Neuronal stem cell (in vitro differentiated cells): Measurements from ENCODE around the gene ZNF428.

Experiments
- DNase-seq: peaks from one replicate; pipeline ENCODE4 v3.0.0-alpha.2; 2013; ENCODE audit warnings: low spot score
- H2AFZ ChIP-seq: one replicate; pipeline ENCODE4 v1.6.1; 2013; ENCODE audit warnings: mild to moderate bottlenecking, low read length, inconsistent platforms
- H2AK5ac ChIP-seq: 2 replicates; pipeline ENCODE4 v1.6.1; 2013; ENCODE audit warnings: low read depth, mild to moderate bottlenecking, inconsistent platforms, low read length, moderate library complexity, mixed read lengths
- H2BK120ac ChIP-seq: 2 replicates; pipeline ENCODE4 v1.6.1; 2013; ENCODE audit warnings: low read depth, mild to moderate bottlenecking, inconsistent platforms, low read length, moderate library complexity, mixed read lengths
- H2BK12ac ChIP-seq: one replicate; pipeline ENCODE4 v1.6.1; 2013; ENCODE audit warnings: low read length, inconsistent platforms
- H2BK15ac ChIP-seq: 2 replicates; pipeline ENCODE4 v1.6.1; 2013; ENCODE audit warnings: mild to moderate bottlenecking, low read length, inconsistent platforms, mixed read lengths
- H2BK5ac ChIP-seq: one replicate; pipeline ENCODE4 v1.6.1; 2013; ENCODE audit warnings: inconsistent platforms, mild to moderate bottlenecking, low read length, moderate library complexity
- H3K14ac ChIP-seq: one replicate; pipeline ENCODE4 v1.6.1; 2013; ENCODE audit warnings: low read length, inconsistent platforms
- H3K18ac ChIP-seq: 2 replicates; pipeline ENCODE4 v1.6.1; 2013; ENCODE audit warnings: low read length, inconsistent platforms
- H3K23ac ChIP-seq: 2 replicates; pipeline ENCODE4 v1.6.1; 2013; ENCODE audit warnings: low read depth, mild to moderate bottlenecking, mixed read lengths, low read length, inconsistent platforms; ENCODE audit not compliant: poor library complexity
- H3K27ac ChIP-seq: replicated peaks from 3 replicates; pipeline ENCODE4 v1.5.1; 2013; ENCODE audit warnings: low read length, inconsistent platforms
- H3K27me3 ChIP-seq, 3 experiments: 2 replicates each; pipeline ENCODE4 v1.6.1; 2013; ENCODE audit warnings: low read length in 3 of 3, mild to moderate bottlenecking in 2 of 3, inconsistent platforms in 1 of 3, low read depth in 1 of 3, mixed read lengths in 1 of 3, moderate library complexity in 1 of 3; ENCODE audit not compliant: control insufficient read depth in 3 of 3, insufficient read depth in 3 of 3
- H3K36me3 ChIP-seq, 2 donors: replicated peaks in 1 of 2; 2 replicates each; pipeline ENCODE4 v1.6.1; 2013; ENCODE audit warnings: low read length in 2 of 2; ENCODE audit not compliant: control insufficient read depth in 2 of 2, insufficient read depth in 2 of 2
- H3K4ac ChIP-seq: 2 replicates; pipeline ENCODE4 v1.6.1; 2013; ENCODE audit warnings: inconsistent platforms, mild to moderate bottlenecking, low read length, moderate library complexity
- H3K4me1 ChIP-seq, 2 donors: 1 replicate in 1 of 2; 2 replicates in 1 of 2; pipeline ENCODE4 v1.6.1; 2013; ENCODE audit warnings: low read length in 2 of 2, low read depth in 1 of 2; ENCODE audit not compliant: control insufficient read depth in 2 of 2, insufficient read depth in 1 of 2
- H3K4me2 ChIP-seq: one replicate; pipeline ENCODE4 v1.6.1; 2013; ENCODE audit warnings: mild to moderate bottlenecking, low read length, inconsistent platforms; ENCODE audit not compliant: insufficient read depth, poor library complexity, severe bottlenecking
- H3K4me3 ChIP-seq, 2 donors: 2 replicates each; pipeline ENCODE4 v1.5.1; 2013; ENCODE audit warnings: low read length in 2 of 2, mild to moderate bottlenecking in 2 of 2, inconsistent platforms in 1 of 2, moderate library complexity in 1 of 2
- H3K79me1 ChIP-seq: one replicate; pipeline ENCODE4 v1.6.1; 2013; ENCODE audit warnings: low read depth, mild to moderate bottlenecking, inconsistent platforms, low read length, moderate library complexity
- H3K9ac ChIP-seq: one replicate; pipeline ENCODE4 v1.6.1; 2013; ENCODE audit warnings: mild to moderate bottlenecking, low read depth, low read length, inconsistent platforms; ENCODE audit not compliant: poor library complexity
- H3K9me3 ChIP-seq, 2 donors: replicated peaks in 1 of 2; 2 replicates each; pipeline versions ENCODE3 to v1.6.1; 2013; ENCODE audit warnings: low read length in 2 of 2, mild to moderate bottlenecking in 2 of 2, inconsistent platforms in 1 of 2, low read depth in 1 of 2, mixed read lengths in 1 of 2, moderate library complexity in 1 of 2; ENCODE audit not compliant: control insufficient read depth in 2 of 2, insufficient read depth in 1 of 2
- H4K8ac ChIP-seq: one replicate; pipeline ENCODE4 v1.6.1; 2013; ENCODE audit warnings: low read depth, mild to moderate bottlenecking, inconsistent platforms, low read length, moderate library complexity
- H4K91ac ChIP-seq: one replicate; pipeline ENCODE4 v1.6.1; 2013; ENCODE audit warnings: low read length, low read depth, mild to moderate bottlenecking, inconsistent platforms; ENCODE audit not compliant: poor library complexity
- WGBS, 2 donors: extraction: QIAGEN DNeasy Blood & Tissue Kit; methylation state at CpG; one replicate each; pipeline ENCODE4 v1.1.7; 2013; ENCODE audit warnings: missing lambda C conversion rate in 2 of 2, mixed read lengths in 1 of 2; ENCODE audit not compliant: insufficient read length in 2 of 2, insufficient replicate concordance in 1 of 2; ENCODE audit errors: extremely low coverage in 2 of 2; 5-methylcytosine and 5-hydroxymethylcytosine counted together

Gene ZNF428

DNA sequence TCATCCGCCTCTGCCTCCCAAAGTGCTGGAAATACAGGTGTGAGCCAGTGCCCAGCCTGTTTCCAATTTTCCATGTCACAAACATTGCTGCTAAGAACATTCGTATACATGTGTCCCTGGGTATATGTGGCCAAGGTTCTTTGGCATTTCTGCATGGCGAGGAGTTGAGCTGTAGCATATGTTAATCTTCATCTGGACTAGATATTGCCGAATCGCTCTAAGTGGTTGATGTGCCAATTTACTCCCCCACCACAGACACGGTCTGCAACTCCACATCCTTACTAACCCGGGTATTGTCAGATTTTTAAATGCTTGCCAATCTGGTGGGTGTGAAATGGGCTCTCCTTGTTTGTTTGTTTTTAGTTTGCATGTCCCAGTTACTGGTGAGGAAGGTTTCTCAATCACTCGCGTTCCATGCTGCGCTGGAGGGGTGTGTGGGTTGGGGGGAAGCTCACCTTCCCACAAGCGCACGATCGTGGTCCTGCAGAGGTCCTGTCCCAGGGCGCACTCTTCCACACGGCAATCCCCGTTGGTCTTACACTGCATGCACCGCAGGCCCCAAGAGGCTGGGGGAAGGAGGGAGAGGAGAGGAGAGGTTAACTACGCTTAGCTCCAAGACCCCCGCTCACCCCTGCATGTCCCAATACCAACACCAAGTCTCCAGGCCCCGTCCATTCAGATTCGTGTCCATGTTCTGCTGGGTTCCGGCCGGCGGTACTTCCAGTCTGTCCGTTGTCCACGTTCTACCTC is 47.9 kb upstream of the ZNF428 start:
- Histone ChIP-seq H3K27me3 (peaks cover 6 to 25% (median 17%) of the 10 kb centered on the region in 3 experiments), H2AFZ (peak overlapping the region; percentile 99), H3K4me1 (peaks cover 10 to 12% of the 10 kb centered on the region in 2 donors), H3K9ac (peak overlapping the region; percentile 27), H2AK5ac (peak overlapping the region; percentile 100), H3K23ac (peak overlapping the region; percentile 49), H3K4ac (peak overlapping the region; percentile 78), H4K8ac (peak overlapping the region; percentile 100), H3K18ac (peak overlapping the region; percentile 84), H2BK5ac (no peak overlapping the region), H2BK120ac (no peak overlapping the region), H3K9me3 (peaks cover 3 to 4% of the 10 kb centered on the region in 2 donors), H3K4me3 (peak overlapping the region; percentile 4 to 43), H3K36me3 (peaks cover 0 to 2% of the 10 kb centered on the region in 2 donors), H2BK12ac (peak overlapping the region; percentile 86), H4K91ac (peak overlapping the region; percentile 68), H3K27ac (no peak overlapping the region), H3K14ac (no peak overlapping the region), H2BK15ac (peak overlapping the region; percentile 86), H3K79me1 (peaks cover 3% of the 10 kb centered on the region), H3K4me2 (peak overlapping the region; percentile 51)
- DNase-seq = no peak
- no CpG with 5 or more reads among the region's 26 CpGs for WGBS, 2 donors

DNA sequence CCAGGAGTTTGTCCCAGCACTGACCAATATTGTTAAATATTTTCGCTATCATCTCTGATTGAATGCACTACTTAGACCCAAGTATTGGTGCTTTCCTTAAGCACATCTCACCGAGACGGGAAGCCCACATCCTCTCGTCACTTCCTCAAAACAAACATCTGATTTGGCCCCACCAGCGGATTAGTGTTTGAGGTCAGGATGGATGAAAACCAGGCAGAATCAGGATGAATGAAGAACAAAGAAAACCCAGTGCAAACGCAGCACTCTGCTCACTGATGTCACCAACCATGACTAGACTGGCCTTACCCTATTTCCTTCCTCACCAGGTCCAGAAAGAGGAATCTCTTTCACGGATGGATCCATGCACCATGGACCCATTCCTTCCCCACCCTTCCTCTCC is 44.6 kb upstream of the ZNF428 start:
- H2BK12ac ChIP-seq = no peak overlapping the region
- peaks cover under 1 to 8% of the 10 kb centered on the region in 2 donors for H3K4me1 ChIP-seq
- H2BK5ac ChIP-seq = no peak overlapping the region
- H2BK15ac ChIP-seq = no peak overlapping the region
- H2BK120ac ChIP-seq = no peak overlapping the region
- no peak overlapping the region for H3K14ac ChIP-seq
- no peak overlapping the region for H2AK5ac ChIP-seq
- peaks cover 3 to 4% of the 10 kb centered on the region in 2 donors for H3K9me3 ChIP-seq
- no peak overlapping the region for H3K4me2 ChIP-seq
- H3K4me3 ChIP-seq = no peak overlapping the region
- no peak overlapping the region for H3K4ac ChIP-seq
- H3K18ac ChIP-seq = no peak overlapping the region
- H3K27ac ChIP-seq = no peak overlapping the region
- H3K27me3 ChIP-seq = peaks cover 0 to 1% (median 1%) of the 10 kb centered on the region in 3 experiments
- H3K79me1 ChIP-seq = peaks cover 3% of the 10 kb centered on the region
- H3K36me3 ChIP-seq = peaks cover 4 to 8% of the 10 kb centered on the region in 2 donors
- H2AFZ ChIP-seq = no peak overlapping the region
- no peak overlapping the region for H3K23ac ChIP-seq
- WGBS, 2 donors = no CpG with 5 or more reads among the region's 7 CpGs
- no peak overlapping the region for H3K9ac ChIP-seq
- H4K91ac ChIP-seq = no peak overlapping the region
- H4K8ac ChIP-seq = no peak overlapping the region
- DNase-seq = no peak

DNA sequence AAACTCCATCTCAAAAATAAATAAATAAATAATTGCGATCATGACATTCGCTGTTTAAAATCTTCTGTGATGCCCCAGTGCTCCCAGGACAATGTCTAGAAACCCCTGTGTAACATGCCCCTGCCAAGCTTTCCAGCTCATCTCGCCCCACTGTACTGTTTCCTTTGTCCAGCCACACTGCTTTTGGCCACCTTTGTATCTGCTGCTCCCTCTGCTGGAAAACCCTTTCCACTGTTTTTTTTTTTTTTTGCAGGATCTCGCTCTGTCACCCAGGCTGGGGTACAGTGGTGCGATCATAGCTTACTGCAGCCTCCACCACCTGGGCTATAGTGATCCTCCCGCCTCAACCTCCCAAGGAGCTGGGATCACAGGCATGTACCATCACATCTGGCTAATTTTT is 43.1 kb upstream of the ZNF428 start:
- H2BK120ac ChIP-seq = no peak overlapping the region
- H3K4me1 ChIP-seq = peaks cover 0 to 4% of the 10 kb centered on the region in 2 donors
- no peak overlapping the region for H2AK5ac ChIP-seq
- no peak overlapping the region for H3K18ac ChIP-seq
- no peak for DNase-seq
- H3K4ac ChIP-seq = no peak overlapping the region
- no peak overlapping the region for H3K23ac ChIP-seq
- no peak overlapping the region for H3K4me3 ChIP-seq
- no CpG with 5 or more reads among the region's 6 CpGs for WGBS, 2 donors
- H2BK12ac ChIP-seq = no peak overlapping the region
- H2BK5ac ChIP-seq = no peak overlapping the region
- no peaks in the 10 kb centered on the region for H3K27me3 ChIP-seq
- no peak overlapping the region for H4K8ac ChIP-seq
- H3K79me1 ChIP-seq = peaks cover 2% of the 10 kb centered on the region
- no peak overlapping the region for H3K27ac ChIP-seq
- no peak overlapping the region for H3K4me2 ChIP-seq
- peaks cover 4 to 8% of the 10 kb centered on the region in 2 donors for H3K36me3 ChIP-seq
- no peak overlapping the region for H3K9ac ChIP-seq
- peaks cover 2 to 5% of the 10 kb centered on the region in 2 donors for H3K9me3 ChIP-seq
- no peak overlapping the region for H2AFZ ChIP-seq
- no peak overlapping the region for H4K91ac ChIP-seq
- H2BK15ac ChIP-seq = no peak overlapping the region
- no peak overlapping the region for H3K14ac ChIP-seq

DNA sequence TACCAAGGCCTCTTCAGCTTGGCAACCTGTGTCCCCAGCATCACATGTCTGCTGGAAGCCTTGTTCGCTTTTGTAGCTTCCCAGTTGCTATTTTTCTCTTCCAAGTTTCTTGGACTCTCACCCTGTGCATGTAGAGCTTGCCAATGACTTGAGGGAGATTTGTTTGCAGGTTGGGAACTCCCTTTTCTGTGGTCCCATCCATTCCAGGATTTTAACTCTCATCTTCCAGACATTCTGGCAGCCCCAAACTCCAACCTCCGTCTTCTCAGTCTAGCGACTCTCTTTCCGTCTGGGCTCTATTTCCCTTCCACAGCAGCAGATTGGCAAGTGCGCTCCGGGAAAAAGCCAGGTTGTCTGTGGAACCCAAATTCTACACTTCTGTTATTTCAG is 41.5 kb upstream of the ZNF428 start:
- H4K91ac ChIP-seq = no peak overlapping the region
- no peak overlapping the region for H3K18ac ChIP-seq
- no peak overlapping the region for H3K4me2 ChIP-seq
- H3K4me1 ChIP-seq = no peaks in the 10 kb centered on the region
- H2BK12ac ChIP-seq = no peak overlapping the region
- no peak overlapping the region for H3K14ac ChIP-seq
- H3K4ac ChIP-seq = no peak overlapping the region
- no peaks in the 10 kb centered on the region for H3K79me1 ChIP-seq
- no peak overlapping the region for H3K4me3 ChIP-seq
- no peak overlapping the region for H3K9ac ChIP-seq
- no peak overlapping the region for H2BK120ac ChIP-seq
- no peak overlapping the region for H2AFZ ChIP-seq
- H3K27ac ChIP-seq = no peak overlapping the region
- H3K9me3 ChIP-seq = peaks cover 3 to 5% of the 10 kb centered on the region in 2 donors
- no peak overlapping the region for H2BK5ac ChIP-seq
- H2BK15ac ChIP-seq = no peak overlapping the region
- H3K36me3 ChIP-seq = peaks cover 6 to 12% of the 10 kb centered on the region in 2 donors
- no peak overlapping the region for H3K23ac ChIP-seq
- no peak overlapping the region for H2AK5ac ChIP-seq
- no peak overlapping the region for H4K8ac ChIP-seq
- H3K27me3 ChIP-seq = no peaks in the 10 kb centered on the region
- no peak for DNase-seq
- WGBS, 2 donors = no CpG with 5 or more reads among the region's 6 CpGs
